OCI-M1 (cell line): ENCODE measurements around the gene HEATR5B.
"Not testable (repeated sequence)": the region's sequence is repeated elsewhere in the genome, so short reads cannot be mapped to it uniquely, and the experiment has no call there.

ENCODE experiments used
- DNase-seq: peaks from one replicate; lab custom pipeline; 2025; lab: John Stamatoyannopoulos, UW

HEATR5B gene

DNA sequence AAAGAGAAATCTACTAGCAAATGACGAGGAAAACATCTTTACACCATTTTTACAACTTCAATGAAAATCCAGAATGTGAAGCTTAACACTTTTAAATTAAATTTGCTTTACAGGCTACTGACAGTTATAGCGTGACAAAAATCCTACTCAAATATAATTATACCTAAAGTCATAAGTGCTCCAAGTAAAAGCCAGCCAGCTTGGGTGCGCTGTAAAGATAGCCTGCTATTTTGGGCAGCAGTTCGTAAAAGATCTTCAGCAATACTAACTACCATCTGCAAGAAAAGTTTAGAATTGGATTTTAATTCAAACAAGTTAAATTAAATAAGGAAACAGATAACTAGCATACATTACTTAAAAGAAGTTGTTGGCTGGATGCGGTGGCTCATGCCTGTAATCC, 22.4 kb downstream of the HEATR5B start:
- no peak for DNase-seq

DNA sequence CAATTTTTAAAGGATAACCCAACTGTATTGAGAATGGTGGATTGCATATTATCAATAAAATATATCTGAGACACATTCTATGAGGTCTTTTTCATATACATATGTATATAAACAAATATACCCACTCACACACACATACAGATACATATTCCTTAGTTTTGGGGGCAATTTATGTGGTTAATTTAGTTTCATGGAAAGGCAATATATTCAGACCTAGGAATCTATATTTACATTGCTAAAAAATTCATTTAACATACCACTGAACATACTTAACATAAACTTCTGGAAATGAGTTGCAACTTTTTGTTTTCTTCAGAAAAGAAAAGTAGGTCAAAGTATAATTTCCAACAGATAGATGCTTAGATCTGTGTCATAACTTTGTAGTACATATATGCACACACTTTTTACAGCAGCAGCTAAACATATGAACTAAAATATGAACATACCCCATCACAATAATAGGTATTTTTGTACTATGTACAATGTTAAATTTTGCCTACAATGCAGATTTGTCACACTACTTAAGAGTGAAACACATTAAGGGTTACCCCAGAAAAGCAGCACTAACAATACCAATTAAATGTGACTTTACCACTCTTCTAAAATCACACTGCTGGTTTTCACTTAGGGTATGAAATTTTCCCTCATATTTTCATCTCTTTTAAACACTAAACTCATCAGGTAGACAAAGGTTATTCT, 23.0 kb downstream of the HEATR5B start:
- DNase-seq, result no peak

DNA sequence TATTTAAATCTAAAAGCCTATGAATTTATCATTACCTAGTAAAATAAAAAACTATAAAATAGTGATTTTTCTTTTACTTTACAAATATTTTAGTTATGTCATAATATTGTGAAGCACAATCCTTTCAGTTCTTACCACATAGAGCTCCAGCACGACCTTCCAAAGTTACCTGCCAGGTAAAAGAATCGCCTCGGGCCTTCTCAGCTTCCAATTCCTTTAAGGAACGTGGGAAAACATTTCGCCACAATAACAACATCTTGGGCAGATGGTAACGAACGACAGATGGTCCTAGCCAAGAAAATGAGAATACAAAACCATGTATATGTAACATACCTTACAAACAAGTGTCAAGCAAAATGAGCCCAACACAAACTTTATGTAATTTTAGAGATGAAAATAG, 23.7 kb downstream of the HEATR5B start:
- no peak for DNase-seq

DNA sequence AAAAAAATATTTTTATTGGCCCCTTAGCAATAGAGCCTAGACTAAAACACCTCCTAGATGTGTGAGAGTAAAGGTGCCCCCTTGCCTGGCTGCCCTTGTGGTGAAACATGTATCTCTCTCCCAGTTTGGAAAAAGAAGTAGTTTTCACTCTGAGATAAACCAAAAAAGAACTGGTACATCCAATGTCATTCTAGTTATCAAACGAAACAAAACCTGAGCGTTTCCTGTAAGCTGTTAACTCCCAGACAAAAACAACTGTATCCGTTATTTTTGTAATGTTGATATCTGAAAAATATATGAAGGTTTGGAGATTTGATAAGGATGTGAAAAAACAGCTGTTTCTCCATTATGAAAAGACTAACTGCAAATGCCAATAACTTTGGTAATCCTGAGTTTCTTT, 24.3 kb downstream of the HEATR5B start:
- DNase-seq, result no peak

DNA sequence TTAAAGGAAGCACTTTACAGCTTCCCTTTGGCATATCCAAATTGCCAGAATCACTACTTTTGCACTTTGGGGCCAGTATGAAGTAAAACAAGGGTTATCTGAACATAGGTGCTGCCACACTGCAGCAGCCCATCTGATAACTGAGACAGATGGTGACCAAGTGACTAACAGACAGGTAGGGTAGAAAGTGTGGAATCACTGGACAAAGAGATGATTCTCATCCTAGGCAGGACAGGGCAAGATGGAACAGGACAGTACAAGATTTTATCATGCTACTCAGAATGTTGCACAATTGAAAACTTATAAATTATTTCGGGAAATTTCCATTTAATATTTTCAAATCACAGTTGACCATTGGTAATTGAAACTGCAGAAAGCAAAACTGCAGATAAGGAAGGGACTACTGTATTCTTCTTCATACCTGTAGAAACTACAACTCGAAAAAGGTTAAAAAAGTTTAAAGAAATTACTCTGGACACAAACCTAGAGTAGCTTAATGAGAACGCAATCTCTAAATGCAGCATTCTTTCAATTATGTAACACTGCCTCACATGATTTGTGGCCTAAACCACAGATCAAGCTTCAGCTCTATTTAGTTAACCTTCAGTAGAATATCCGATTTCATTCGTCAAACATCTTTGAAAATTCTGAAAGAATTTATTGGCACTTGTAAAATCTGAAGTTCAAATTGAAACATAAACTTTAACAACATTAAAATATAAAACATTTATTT, 31.4 kb downstream of the HEATR5B start:
- no peak for DNase-seq

DNA sequence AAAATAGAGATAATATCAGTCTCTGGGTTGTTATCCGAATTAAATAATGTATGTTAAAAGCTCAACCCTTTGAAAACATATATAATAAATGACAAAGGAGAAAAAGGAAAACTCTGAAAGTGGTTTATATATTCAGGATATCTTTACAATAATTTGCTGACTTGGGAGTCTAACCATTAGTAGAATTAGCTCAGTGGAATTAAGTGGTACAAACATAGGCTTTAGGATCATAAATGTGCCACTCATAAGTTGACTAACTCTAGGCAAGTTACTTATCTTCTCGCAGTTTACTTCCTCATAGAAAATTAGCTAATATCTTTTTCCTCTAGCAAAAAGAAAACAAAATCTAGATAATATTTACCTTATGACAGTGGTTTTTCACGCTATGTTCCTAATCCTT, 44.6 kb downstream of the HEATR5B start:
- no peak for DNase-seq

DNA sequence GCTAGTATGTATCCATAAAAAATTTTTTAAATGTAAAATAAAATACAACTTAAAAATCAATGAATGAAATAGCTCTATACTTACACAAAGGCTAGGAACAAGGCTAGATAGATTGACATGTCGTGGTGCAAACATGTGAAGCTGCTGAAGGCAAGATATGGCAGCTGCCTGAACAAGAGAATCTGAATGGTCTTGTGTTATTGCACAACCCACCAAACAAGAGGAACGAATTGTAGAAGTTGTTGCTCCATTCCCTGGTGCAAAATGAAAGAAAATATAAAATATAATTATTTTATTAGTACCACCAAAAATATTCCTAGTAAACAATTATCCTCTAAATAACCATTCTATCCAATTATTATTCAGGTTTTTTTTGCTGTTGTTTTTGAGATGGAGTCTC, 46.4 kb downstream of the HEATR5B start:
- DNase-seq, result no peak

DNA sequence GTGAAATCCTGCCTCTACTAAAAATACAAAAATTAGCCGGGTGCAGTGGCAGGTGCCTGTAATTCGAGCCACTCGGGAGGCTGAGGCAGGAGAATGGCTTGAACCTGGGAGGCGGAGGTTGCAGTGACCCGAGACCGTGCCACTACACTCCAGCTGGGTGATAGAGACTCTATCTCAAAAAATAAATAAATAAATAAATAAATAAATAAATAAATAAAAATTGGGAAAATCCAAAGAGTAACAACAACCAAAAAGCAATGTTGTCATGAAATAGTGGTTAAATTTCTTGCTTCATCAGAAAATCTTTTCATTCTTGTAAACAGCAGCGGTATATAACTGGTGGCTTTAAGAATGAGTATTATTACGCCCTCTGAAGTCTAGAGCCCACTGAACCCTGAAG, 54.4 kb downstream of the HEATR5B start:
- no peak for DNase-seq

DNA sequence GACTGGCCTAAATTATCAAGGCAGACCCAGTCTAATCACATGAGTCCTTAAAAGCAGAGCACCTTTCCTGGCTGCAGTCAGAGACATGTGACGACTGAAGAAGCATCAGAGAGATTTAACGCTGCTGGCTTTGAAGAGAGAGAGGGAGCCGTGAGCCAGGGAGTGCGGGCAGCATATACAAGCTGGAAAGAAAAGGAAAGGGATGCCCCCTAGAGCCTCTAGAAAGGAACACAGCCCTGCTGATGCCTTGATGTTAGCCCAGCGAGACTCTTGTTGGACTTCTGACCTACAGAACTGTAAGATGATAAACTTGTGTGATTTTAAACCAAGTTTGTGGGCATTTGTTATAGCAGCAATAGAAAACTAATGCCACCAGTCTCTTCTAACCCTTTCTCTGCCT, 58.1 kb downstream of the HEATR5B start:
- peak; percentile 23 for DNase-seq

DNA sequence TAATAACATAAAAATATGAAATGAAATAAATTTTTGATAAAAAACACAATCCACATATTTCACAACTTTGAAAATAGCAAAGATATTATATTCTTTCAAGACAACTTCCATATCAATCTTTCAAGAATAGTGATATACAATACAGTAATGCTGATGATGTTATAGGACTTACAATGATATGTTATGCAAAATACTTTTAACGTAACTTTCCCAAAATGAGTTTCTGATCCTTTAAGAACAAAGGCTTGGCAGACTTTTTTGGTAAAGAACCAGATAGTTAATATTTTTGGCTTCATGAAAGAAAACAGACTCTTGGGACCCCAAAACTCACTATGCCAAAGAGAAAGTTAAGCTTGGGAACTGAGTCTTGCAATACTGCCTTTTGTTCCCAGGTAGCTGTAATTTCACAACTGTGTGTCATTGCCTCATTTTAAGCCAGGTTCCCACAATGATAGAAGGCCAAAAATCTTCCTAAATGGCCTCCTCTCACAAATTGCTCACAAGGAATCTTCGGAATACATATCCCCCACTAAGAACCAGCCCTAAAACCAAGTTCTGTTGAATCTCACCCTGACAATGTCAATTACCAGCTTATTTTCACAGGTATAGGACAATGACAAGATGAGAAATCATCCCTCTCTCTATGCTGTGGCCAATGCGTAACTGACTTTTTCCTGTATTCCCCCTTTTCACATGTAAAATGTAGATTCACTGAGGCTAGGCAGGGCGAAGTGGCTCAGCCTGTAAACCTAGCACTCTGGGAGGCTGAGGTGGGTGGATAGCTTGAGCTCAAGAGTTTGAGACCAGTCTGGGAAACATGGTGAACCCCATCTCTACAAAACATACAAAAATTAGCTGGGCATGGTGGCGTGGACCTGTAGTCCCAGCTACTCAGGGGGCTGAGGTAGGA, 63.0 kb downstream of the HEATR5B start:
- DNase-seq, result no peak

DNA sequence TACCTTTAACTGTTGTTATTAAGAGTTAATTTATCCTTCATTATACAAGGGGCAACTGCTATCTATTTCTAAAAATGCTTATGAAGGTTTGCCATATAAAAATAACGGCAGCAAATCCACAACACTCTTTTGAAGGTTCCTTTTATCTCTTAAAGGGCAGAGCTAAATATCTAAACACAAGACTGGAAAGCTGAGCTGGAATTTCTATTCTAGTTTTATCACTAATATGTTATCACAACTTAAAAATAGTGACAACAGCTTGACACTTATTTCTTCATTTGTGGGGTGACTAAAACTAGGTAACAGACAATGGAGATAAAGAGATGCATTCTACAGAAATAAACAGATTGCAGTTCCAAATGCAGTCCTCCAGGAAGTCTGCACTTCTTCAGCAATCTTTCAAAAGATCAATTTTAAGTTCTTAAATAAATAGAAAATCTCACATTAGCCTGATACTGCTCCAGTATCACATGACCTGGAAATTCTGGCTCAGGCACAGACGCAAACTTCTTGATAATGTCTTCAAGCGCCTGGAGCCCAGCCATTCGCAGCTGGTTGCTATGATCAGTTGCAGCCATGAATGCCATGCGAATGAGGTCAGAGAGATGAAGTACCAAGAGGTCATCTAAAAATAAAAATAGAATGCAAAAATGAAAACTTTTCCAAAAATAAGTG, 63.8 kb downstream of the HEATR5B start:
- no peak for DNase-seq

DNA sequence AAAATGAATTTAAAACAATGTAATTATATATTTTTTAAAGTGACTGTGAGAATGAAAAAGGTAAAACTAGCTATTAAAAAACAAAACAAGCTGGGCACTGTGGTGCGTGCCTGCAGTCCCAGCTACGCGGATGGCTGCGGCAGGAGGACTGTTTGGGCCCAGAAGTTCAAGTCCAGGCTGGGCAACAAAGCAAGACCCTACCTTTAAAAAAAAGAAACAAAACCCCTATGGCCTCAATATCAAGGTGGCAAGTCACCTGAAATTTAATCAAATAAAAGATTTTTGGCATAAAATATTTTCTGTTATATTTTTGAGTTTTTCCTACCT, 70.9 kb downstream of the HEATR5B start:
- no peak for DNase-seq

DNA sequence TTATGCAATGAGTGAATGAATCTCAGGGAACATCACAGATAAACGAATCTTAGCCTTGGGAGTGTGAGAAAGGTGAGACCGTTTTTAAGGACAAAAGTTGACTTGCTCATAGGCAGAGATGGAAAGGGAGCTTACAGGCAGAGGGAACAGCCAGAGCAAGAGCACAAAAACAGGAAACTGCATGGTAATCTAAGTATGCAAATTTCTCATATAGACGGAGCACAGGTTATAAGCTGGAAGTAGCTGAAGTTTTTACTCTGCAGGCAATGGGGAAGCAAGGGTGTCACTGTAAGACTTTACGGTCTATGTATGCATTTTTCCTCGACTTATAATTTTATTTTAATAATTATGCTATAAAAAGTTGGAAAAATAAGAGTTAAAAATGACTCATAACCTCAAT, 73.0 kb downstream of the HEATR5B start:
- peak; percentile 11 for DNase-seq

DNA sequence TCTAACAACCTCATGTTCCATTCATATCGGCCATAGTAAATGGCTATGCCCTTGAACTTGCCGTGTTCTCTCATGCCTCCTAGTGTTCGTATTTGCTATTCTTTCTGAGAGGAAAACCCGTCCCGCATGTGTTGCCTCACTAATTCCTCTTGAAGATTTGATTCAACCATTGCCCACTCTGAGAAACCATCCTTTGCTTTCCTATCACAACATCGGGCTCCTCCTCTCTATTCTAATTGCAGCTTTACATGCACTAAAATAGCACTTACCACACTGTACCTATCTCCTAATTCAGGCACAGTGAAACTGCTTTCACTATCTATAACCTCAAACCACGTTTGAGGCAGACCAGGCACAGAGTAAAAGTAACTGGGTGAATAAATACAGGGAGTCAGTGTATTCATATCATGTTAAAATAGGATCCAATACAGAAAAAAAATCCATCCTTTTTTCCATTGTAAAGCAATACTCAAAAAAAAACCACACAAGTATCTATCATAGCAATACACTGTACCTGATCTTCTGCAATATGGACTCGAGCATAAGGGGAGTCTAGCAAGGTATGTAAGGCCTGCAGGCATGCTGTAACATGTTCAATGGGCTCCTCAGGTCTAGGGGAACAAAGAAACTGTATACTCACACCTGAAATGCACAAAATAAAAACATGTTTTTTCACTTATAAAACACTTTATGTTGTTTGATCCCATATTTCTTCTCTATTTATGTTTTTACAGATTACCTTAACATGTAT, 78.9 kb downstream of the HEATR5B start:
- peak; percentile 91 for DNase-seq

DNA sequence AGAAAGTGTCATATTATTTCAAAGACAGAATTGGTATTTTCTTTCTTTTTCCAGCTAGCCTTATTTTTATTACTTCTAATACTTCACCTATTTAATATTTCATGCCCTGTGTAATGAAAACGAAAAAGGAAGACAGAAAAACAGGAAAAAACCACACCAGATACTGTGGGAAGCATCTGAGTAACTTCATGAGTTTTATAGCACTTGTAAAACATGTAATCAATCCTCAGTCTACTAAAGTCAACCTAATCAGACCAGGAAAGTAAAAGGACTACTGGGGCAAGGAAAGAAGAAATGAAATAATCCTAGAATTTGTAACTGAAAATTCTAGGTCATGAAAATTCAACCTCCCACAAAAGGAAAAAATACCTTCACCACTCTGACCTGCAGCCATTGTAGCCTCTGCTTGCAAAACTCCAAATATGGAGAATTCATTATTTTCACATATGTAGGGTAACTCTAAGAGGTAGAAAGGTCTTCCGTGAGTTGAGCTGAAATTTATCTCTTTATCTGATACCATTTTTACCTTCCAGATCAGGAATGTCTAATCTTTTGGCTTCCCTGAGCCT, 83.1 kb downstream of the HEATR5B start:
- DNase-seq, result no peak

DNA sequence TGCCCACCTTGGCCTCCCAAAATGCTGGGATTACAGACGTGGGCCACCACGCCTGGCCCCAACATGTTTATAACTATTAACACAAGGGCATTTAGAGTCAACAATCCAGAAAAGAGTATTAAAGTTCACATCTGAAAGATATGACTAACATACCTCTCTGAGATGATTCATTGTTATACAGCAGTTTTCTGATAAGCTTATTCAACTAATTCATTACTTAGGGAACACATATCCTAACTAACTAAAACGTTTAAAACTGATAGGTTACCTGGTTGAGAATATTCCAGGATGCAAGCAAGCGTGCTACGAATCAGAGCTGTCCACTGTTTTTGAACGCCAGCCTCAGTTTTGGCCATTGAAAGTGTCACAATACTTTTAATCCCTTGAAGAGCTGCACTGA, 83.9 kb downstream of the HEATR5B start:
- no peak for DNase-seq

DNA sequence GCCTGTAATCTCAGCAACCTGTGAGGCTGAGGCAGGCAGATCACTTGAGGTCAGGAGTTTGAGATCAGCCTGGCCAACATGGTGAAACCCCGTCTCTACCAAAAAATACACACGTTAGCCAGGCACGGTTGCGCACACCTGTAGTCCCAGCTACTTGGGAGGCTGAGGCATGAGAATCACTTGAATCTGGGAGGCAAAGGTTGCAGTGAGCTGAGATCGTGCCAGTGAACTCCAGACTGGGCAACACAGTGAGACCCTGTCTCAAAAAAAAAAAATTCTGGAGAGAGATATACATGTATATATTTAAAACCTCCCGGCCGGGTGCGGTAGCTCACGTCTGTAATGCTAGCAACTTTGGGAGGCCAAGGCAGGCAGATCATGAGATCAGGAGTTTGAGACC, 84.8 kb downstream of the HEATR5B start:
- DNase-seq, result not testable (repeated sequence)

DNA sequence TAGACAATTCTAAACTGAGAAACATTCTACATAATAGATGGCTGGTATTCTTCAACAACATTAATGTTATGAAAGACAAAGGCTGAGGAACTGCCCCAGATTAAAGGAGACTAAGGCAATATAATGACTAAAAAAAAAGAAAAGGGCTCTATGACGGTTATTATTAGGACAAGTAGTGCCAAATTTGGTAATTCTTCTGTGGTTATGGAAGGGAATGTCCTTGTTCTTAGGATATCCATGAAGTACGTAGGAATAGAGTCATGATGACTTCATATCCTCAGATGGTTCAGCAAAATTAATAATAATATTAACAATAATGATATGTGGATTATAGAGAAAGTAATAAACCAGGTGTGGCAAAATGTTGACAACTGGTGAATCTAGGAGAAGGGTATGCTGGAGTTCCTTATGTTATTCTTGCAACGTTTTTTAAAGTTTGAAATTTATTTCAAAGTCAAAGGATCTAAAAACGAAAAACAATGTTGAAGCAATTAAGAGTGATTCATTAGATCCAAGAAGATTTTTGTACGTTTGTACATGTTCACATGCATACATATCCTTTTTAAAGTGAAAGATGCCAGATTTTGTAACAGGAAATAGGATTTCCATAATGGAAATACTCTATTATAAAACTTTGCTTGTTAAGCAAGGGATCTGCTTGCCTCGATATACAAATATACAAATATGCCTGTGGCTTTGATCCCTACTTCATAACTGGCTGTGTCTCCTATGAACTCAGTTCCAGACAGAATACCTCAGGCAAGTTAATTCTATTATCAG, 90.1 kb downstream of the HEATR5B start:
- DNase-seq, result no peak

DNA sequence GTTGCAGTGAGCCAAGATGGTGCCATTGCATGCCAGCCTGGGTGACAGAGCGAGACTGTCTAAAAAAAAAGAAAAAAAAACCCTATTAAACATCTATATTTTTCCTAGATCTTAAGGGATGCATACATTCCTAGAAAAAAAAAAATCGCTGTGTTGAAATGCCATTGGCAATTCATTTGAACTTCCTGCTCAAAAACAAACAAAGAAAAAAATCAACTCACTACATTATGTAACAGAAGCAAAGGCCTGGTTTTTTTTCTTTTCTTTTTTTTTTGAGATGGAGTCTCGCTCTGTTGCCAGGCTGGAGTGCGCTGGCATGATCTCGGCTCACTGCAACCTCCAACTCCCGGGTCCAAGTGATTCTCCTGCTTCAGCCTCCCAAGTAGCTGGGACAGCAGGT, 96.2 kb downstream of the HEATR5B start:
- DNase-seq, result no peak

DNA sequence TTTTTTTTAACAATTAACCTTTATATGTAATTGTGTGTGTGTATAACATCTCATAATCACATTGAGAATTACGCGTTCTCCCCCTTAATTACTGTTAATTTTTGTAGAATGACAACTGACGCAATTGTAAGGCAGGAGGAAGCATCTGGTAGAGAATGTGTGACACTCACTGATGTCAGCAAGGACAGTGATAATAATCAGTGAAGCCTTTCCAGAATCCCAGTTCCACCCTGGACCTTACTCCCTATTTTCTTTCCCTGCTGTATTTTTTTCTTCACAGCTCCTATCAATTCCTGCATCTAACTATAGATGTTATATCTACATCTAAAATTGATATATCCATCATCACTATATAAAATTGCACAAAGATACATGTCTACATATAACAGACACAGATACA, 101.7 kb downstream of the HEATR5B start:
- no peak for DNase-seq

DNA sequence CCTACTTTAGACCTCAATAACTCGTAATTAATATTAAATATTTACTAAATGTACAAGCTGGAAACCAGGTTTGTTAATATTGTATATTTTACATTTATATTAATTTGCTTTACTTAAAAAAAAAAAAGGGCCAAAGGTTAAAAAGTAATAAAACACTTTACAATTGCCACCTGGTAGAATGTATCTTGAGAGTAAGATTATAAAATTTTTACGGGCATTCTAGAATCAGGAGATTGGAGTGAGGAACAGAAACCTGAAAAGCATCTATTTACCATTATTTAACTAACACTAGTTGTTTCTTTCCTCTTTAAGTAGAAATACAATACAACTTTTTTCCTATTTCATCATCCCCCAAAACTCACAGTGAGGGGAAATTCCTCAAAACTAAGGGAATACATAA, 102.3 kb downstream of the HEATR5B start:
- no peak for DNase-seq
